ENCODE results near the gene PIAS4.

- TF ChIP-seq ZNF140 (CRISPR knock-in tag; IDR thresholded peaks at IDR 0.05) (no peak), CREB1 (IDR thresholded peaks at IDR 0.05) (no peak), CREB1 (CRISPR knock-in tag; IDR thresholded peaks at IDR 0.05) (no peak), BRCA1 (IDR thresholded peaks at IDR 0.05) (no peak), BRCA1 (CRISPR knock-in tag; IDR thresholded peaks at IDR 0.05) (no peak), STAT6 (CRISPR knock-in tag; IDR thresholded peaks at IDR 0.05) (no peak), ZZZ3 (IDR thresholded peaks at IDR 0.05) (no peak), ZBTB1 (CRISPR knock-in tag; IDR thresholded peaks at IDR 0.05; ENCODE audit: borderline replicate concordance, low read depth) (no peak), MED1 (CRISPR knock-in tag; IDR thresholded peaks at IDR 0.05; ENCODE audit: borderline replicate concordance) (no peak), KLF10 (CRISPR knock-in tag; IDR thresholded peaks at IDR 0.05) (no peak), SMARCE1 (IDR thresholded peaks at IDR 0.05) (no peak), ZBTB43 (CRISPR knock-in tag; IDR thresholded peaks at IDR 0.05) (no peak), POLR2A (conservative IDR thresholded peaks at IDR 0.05) (no peak), CTCF (IDR thresholded peaks at IDR 0.05 in 2 of 3, conservative IDR thresholded peaks at IDR 0.05 in 1 of 3; ENCODE audit: insufficient read depth in 2 of 3, low read depth in 1 of 3, low read length in 3 of 3) (no peak)
- TF ChIP-seq, protein P1, sequence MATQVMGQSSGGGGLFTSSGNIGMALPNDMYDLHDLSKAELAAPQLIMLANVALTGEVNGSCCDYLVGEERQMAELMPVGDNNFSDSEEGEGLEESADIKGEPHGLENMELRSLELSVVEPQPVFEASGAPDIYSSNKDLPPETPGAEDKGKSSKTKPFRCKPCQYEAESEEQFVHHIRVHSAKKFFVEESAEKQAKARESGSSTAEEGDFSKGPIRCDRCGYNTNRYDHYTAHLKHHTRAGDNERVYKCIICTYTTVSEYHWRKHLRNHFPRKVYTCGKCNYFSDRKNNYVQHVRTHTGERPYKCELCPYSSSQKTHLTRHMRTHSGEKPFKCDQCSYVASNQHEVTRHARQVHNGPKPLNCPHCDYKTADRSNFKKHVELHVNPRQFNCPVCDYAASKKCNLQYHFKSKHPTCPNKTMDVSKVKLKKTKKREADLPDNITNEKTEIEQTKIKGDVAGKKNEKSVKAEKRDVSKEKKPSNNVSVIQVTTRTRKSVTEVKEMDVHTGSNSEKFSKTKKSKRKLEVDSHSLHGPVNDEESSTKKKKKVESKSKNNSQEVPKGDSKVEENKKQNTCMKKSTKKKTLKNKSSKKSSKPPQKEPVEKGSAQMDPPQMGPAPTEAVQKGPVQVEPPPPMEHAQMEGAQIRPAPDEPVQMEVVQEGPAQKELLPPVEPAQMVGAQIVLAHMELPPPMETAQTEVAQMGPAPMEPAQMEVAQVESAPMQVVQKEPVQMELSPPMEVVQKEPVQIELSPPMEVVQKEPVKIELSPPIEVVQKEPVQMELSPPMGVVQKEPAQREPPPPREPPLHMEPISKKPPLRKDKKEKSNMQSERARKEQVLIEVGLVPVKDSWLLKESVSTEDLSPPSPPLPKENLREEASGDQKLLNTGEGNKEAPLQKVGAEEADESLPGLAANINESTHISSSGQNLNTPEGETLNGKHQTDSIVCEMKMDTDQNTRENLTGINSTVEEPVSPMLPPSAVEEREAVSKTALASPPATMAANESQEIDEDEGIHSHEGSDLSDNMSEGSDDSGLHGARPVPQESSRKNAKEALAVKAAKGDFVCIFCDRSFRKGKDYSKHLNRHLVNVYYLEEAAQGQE (IDR thresholded peaks at IDR 0.05; ENCODE audit: borderline replicate concordance), result no peak
- TF ChIP-seq, protein P1 (CRISPR knock-in tag; IDR thresholded peaks at IDR 0.05; ENCODE audit: low read depth), result no peak
Observed at GRCh38 chr19:4055209-4055552, 47.6 kb downstream of the PIAS4 start.
